Gastrocnemius medialis (tissue), 4 donors: Measurements from ENCODE around the gene CYBA. TPM values are rescaled to one million over a fixed set of nuclear protein-coding genes. Genes with fewer than 3 reads are reported as not detected.
"Not testable (repeated sequence)": the region's sequence is repeated elsewhere in the genome, so short reads cannot be mapped to it uniquely, and the experiment has no call there.

Source experiments
- ATAC-seq, 2 donors: fragments of 150-250 bp; one replicate each; pipeline ENCODE4 v1.9.1; 2016
- DNase-seq, 2 donors: peaks; one replicate each; pipeline ENCODE4 v3.0.0-alpha.2; 2019
- H3K27ac ChIP-seq, 4 donors: fragments of 200-600 bp; sonication (generic); 1 replicate in 1 of 4; 2 replicates in 3 of 4; pipeline ENCODE4 v1.5.1; 2016 to 2018; ENCODE audit warnings: mild to moderate bottlenecking in 2 of 4, moderate library complexity in 1 of 4
- H3K27me3 ChIP-seq, 3 donors: fragments of 200-600 bp; sonication (generic) in 2 of 3; 1 replicate in 1 of 3; 2 replicates in 2 of 3; pipeline versions ENCODE4 v1.5.1 to v1.6.0; 2016 to 2019; ENCODE audit warnings: mild to moderate bottlenecking in 1 of 3, moderate library complexity in 1 of 3
- H3K36me3 ChIP-seq, 2 donors: fragments of 200-600 bp; sonication (generic) in 1 of 2; one replicate each; pipeline ENCODE4 v1.5.1; 2017 to 2018
- H3K4me1 ChIP-seq, 2 donors: fragments of 200-600 bp; sonication (generic) in 1 of 2; one replicate each; pipeline ENCODE4 v1.5.1; 2016 to 2017; ENCODE audit warnings: mild to moderate bottlenecking in 2 of 2
- H3K4me3 ChIP-seq, 4 donors: fragments of 200-600 bp; sonication (generic) in 3 of 4; 1 replicate in 1 of 4; 2 replicates in 3 of 4; pipeline ENCODE4 v1.5.1; 2016 to 2019; ENCODE audit warnings: mild to moderate bottlenecking in 2 of 4
- H3K9me3 ChIP-seq, 3 donors: fragments of 200-600 bp; sonication (generic) in 2 of 3; 1 replicate in 1 of 3; 2 replicates in 2 of 3; pipeline ENCODE4 v1.5.1; 2016 to 2019
- CTCF ChIP-seq, 5 experiments: fragments of 450-650 bp in 3 of 5; fragments of 200-600 bp in 2 of 5; sonication (generic) in 2 of 5; IDR thresholded peaks in 4 of 5; conservative IDR thresholded peaks in 1 of 5; 1 replicate in 4 of 5; 2 replicates in 1 of 5; pipeline ENCODE4 v1.5.1; 2016 to 2019; ENCODE audit warnings: antibody characterized with exemption in 5 of 5, mild to moderate bottlenecking in 3 of 5, moderate library complexity in 3 of 5
- POLR2A ChIP-seq, 2 donors: fragments of 450-650 bp; IDR thresholded peaks; one replicate each; pipeline ENCODE4 v1.6.1; 2017; ENCODE audit warnings: antibody characterized with exemption in 2 of 2, mild to moderate bottlenecking in 2 of 2, moderate library complexity in 2 of 2
- in situ Hi-C, 4 donors: fragments of 200-750 bp; cut with MboI; loops; one replicate each; pipeline versions ENCODE4 v1.15.0 to v1.8.0; 2017; ENCODE audit warnings: low sequenced_read_pairs in 4 of 4
- intact Hi-C: fragments of 100-400 bp; cut with DNase I; formaldehyde crosslinking; loops from one replicate; pipeline ENCODE4 v1.15.1; 2023; ENCODE audit warnings: low total_unique reads
- total RNA-seq, 4 donors: library from RNA; depleted of rRNA; stranded (reverse); fragments of >200 nt; gene quantifications; one replicate each; pipeline versions ENCODE4 v1.1.0 to v1.2.3, GENCODE V29; 2016

The CYBA gene
- total RNA-seq, 4 donors from 2014 or later, result 5.1 to 33.2 (median 28.7) TPM

- Histone ChIP-seq H3K4me1 (peaks cover 39 to 41% of the 10 kb centered on the region in 2 donors), H3K36me3 (no peaks in the 10 kb centered on the region), H3K9me3 (no peaks in the 10 kb centered on the region), H3K4me3 (no peak overlapping the region), H3K27me3 (no peaks in the 10 kb centered on the region), H3K27ac (peak overlapping the region in 1 of 4 donors; percentile 75)
- intact Hi-C loops (no loop called here), in situ Hi-C loops (no loop called here)
- TF ChIP-seq POLR2A (IDR thresholded peaks at IDR 0.05), result no peak
- TF ChIP-seq CTCF (IDR thresholded peaks at IDR 0.05 in 4 of 5, conservative IDR thresholded peaks at IDR 0.05 in 1 of 5), result no peak
- no peak for DNase-seq
- ATAC-seq, result no peak
Observed at GRCh38 chr16:88671806-88672205, 21.0 kb upstream of the CYBA start.

- H3K9me3 ChIP-seq, result no peaks in the 10 kb centered on the region
- in situ Hi-C loops (no loop called here), intact Hi-C loops (no loop called here)
- H3K4me1 ChIP-seq, result peaks cover 22 to 34% of the 10 kb centered on the region in 2 donors
- H3K36me3 ChIP-seq, result no peaks in the 10 kb centered on the region
- TF ChIP-seq POLR2A (IDR thresholded peaks at IDR 0.05) (no peak), CTCF (IDR thresholded peaks at IDR 0.05 in 4 of 5, conservative IDR thresholded peaks at IDR 0.05 in 1 of 5) (no peak)
- ATAC-seq (no peak), DNase-seq (no peak)
- H3K27ac ChIP-seq, result peak overlapping the region in 1 of 4 donors; percentile 2
- no peaks in the 10 kb centered on the region for H3K27me3 ChIP-seq
- no peak overlapping the region for H3K4me3 ChIP-seq
Observed at GRCh38 chr16:88669980-88670379, 19.1 kb upstream of the CYBA start.

- intact Hi-C loops, ATAC-seq, in situ Hi-C loops, H3K36me3 ChIP-seq, DNase-seq, H3K27me3 ChIP-seq, H3K4me3 ChIP-seq, H3K9me3 ChIP-seq: not testable (repeated sequence)
- Histone ChIP-seq H3K27ac (peak overlapping the region in 1 of 4 donors; percentile 2), H3K4me1 (peaks cover 19 to 33% of the 10 kb centered on the region in 2 donors)
Observed at GRCh38 chr16:88669493-88669892, 18.6 kb upstream of the CYBA start.

- H3K27me3 ChIP-seq, result no peaks in the 10 kb centered on the region
- in situ Hi-C loops, result no loop called here
- ATAC-seq, result no peak
Observed at GRCh38 chr16:88667461-88667860, 16.6 kb upstream of the CYBA start.

GRCh38 chr16:88665570-88665969 lies 14.7 kb upstream of the CYBA start:
- no peaks in the 10 kb centered on the region for H3K27me3 ChIP-seq
- H3K27ac ChIP-seq, result peak overlapping the region in 2 of 4 donors; percentile 6 to 53
- no peaks in the 10 kb centered on the region for H3K9me3 ChIP-seq
- no peak for TF ChIP-seq CTCF (IDR thresholded peaks at IDR 0.05 in 4 of 5, conservative IDR thresholded peaks at IDR 0.05 in 1 of 5)
- TF ChIP-seq POLR2A (IDR thresholded peaks at IDR 0.05), result no peak
- intact Hi-C loops, result no loop called here
- no peaks in the 10 kb centered on the region for H3K36me3 ChIP-seq
- in situ Hi-C loops, result no loop called here
- no peak for ATAC-seq
- DNase-seq, result no peak
- no peak overlapping the region for H3K4me3 ChIP-seq
- H3K4me1 ChIP-seq, result peaks cover 15 to 28% of the 10 kb centered on the region in 2 donors

More at GRCh38 chr16:88667461-88667860, 16.6 kb upstream of the CYBA start:
- intact Hi-C loops, result no loop called here
- no peak for DNase-seq
- TF ChIP-seq CTCF (IDR thresholded peaks at IDR 0.05 in 4 of 5, conservative IDR thresholded peaks at IDR 0.05 in 1 of 5), result no peak
- no peak for TF ChIP-seq POLR2A (IDR thresholded peaks at IDR 0.05)
- no peak overlapping the region for H3K27ac ChIP-seq
- peaks cover 11 to 23% of the 10 kb centered on the region in 2 donors for H3K4me1 ChIP-seq
- H3K36me3 ChIP-seq, result no peaks in the 10 kb centered on the region
- H3K4me3 ChIP-seq, result no peak overlapping the region
- no peaks in the 10 kb centered on the region for H3K9me3 ChIP-seq
